Measurements from ENCODE around the gene DOCK9. TPM values are rescaled to one million over a fixed set of nuclear protein-coding genes. Genes with fewer than 3 reads are reported as not detected.

DOCK9 gene
- total and polyA plus RNA-seq, 2 experiments from 2014 or later, result 8.5 to 57.7 TPM

DNA sequence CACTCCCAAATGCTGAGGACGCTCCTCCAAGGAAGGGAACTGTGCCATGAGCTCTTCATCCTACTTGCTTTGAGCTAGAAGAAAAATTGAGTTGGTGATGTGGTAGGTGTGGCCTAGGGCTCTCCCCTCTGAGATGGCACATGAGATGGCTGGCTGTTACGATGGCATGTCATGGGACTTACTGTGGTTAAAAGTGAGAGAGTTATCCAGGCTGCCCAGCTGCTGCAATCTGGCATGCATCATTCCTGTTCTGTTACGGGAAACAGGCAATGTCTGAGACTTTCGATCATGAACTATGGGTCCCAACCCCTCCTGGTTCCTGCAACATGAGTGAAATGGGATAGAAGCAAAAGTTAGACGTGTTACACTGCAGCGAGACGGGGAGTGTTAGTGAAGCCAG is 132.1 kb downstream of the DOCK9 start (continued):
- no peak for TF ChIP-seq ETS1 (IDR thresholded peaks at IDR 0.05)
- TF ChIP-seq CREB1 (CRISPR knock-in tag; IDR thresholded peaks at IDR 0.05; ENCODE audit: low read depth), result no peak

- no peaks in the 10 kb centered on the region for H3K9me2 ChIP-seq (ENCODE audit: insufficient read depth)
- no peak overlapping the region for H3K27ac Mint-ChIP-seq
- DNase-seq (ENCODE audit: low spot score), result no peak
- peaks cover 21% of the 10 kb centered on the region for H3K4me1 Mint-ChIP-seq
- no peaks in the 10 kb centered on the region for H3F3A ChIP-seq (replicated peaks; ENCODE audit: low read depth)
- no peak overlapping the region for H3K27ac ChIP-seq (ENCODE audit: low read depth)
- H3K27me3 ChIP-seq (ENCODE audit: insufficient read depth), result no peaks in the 10 kb centered on the region
- no peak overlapping the region for H3K4me3 Mint-ChIP-seq
- H3K79me2 ChIP-seq (replicated peaks; ENCODE audit: insufficient read depth), result no peaks in the 10 kb centered on the region
- no peak overlapping the region for H2AFZ ChIP-seq
- no peaks in the 10 kb centered on the region for H3K36me3 Mint-ChIP-seq (ENCODE audit: low read depth)
- ATAC-seq, result no peak
- H3K27me3 Mint-ChIP-seq (ENCODE audit: insufficient read depth, low read depth, poor library complexity), result no peaks in the 10 kb centered on the region
- H3K36me3 ChIP-seq (ENCODE audit: insufficient read depth), result no peaks in the 10 kb centered on the region; the same call in 1 of the 2 replicates
- H3K4me1 ChIP-seq (ENCODE audit: insufficient read depth), result 0 out of 2 replicates have a peak, but pooled peaks cover 4% of the 10 kb centered on the region
- H3K4me2 ChIP-seq, result no peak overlapping the region
- H3K4me3 ChIP-seq, result no peak overlapping the region
- H4K20me1 ChIP-seq (replicated peaks; ENCODE audit: insufficient read depth), result no peaks in the 10 kb centered on the region
- TF ChIP-seq NANOG (IDR thresholded peaks at IDR 0.05; ENCODE audit: borderline replicate concordance), result no peak
- TF ChIP-seq EZH2phosphoT487 (IDR thresholded peaks at IDR 0.05; ENCODE audit: unreplicated experiment), result no peak
- TF ChIP-seq JUNB (IDR thresholded peaks at IDR 0.05; ENCODE audit: unreplicated experiment), result no peak
- no peak for TF ChIP-seq ZNF114 (CRISPR knock-in tag; IDR thresholded peaks at IDR 0.05)
- no peak for TF ChIP-seq CREB1 (CRISPR knock-in tag; IDR thresholded peaks at IDR 0.05; ENCODE audit: low read depth)
- TF ChIP-seq, protein P1, sequence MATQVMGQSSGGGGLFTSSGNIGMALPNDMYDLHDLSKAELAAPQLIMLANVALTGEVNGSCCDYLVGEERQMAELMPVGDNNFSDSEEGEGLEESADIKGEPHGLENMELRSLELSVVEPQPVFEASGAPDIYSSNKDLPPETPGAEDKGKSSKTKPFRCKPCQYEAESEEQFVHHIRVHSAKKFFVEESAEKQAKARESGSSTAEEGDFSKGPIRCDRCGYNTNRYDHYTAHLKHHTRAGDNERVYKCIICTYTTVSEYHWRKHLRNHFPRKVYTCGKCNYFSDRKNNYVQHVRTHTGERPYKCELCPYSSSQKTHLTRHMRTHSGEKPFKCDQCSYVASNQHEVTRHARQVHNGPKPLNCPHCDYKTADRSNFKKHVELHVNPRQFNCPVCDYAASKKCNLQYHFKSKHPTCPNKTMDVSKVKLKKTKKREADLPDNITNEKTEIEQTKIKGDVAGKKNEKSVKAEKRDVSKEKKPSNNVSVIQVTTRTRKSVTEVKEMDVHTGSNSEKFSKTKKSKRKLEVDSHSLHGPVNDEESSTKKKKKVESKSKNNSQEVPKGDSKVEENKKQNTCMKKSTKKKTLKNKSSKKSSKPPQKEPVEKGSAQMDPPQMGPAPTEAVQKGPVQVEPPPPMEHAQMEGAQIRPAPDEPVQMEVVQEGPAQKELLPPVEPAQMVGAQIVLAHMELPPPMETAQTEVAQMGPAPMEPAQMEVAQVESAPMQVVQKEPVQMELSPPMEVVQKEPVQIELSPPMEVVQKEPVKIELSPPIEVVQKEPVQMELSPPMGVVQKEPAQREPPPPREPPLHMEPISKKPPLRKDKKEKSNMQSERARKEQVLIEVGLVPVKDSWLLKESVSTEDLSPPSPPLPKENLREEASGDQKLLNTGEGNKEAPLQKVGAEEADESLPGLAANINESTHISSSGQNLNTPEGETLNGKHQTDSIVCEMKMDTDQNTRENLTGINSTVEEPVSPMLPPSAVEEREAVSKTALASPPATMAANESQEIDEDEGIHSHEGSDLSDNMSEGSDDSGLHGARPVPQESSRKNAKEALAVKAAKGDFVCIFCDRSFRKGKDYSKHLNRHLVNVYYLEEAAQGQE (IDR thresholded peaks at IDR 0.05; ENCODE audit: unreplicated experiment), result no peak
- no peak for TF ChIP-seq STAT1 (IDR thresholded peaks at IDR 0.05; ENCODE audit: unreplicated experiment)
- TF ChIP-seq ETS1 (IDR thresholded peaks at IDR 0.05), result no peak
- TF ChIP-seq EZH2 (IDR thresholded peaks at IDR 0.05; ENCODE audit: low read depth, unreplicated experiment), result no peak
- no peak for TF ChIP-seq POLR2AphosphoS5 (IDR thresholded peaks at IDR 0.05; ENCODE audit: low read depth)
- H3K9me3 Mint-ChIP-seq, result no peaks in the 10 kb centered on the region
Measured at GRCh38 chr13:98844021-98844420, 133.8 kb downstream of the DOCK9 start.
